GM18870 (cell line): Measurements from ENCODE around the gene IGSF6.
"Not testable (repeated sequence)": the region's sequence is repeated elsewhere in the genome, so short reads cannot be mapped to it uniquely, and the experiment has no call there.

Source experiments
- ATAC-seq: cut with Tn5 transposase; IDR thresholded peaks from one replicate; pipeline ENCODE4 v1.9.1; 2021; ENCODE audit warnings: moderate library complexity; ENCODE audit not compliant: unreplicated experiment

The IGSF6 gene

GRCh38 chr16:21630866-21631265 is 21.5 kb downstream of the IGSF6 start:
- ATAC-seq = not testable (repeated sequence)

GRCh38 chr16:21629616-21630539 is 22.5 kb downstream of the IGSF6 start:
- ATAC-seq = not testable (repeated sequence)

GRCh38 chr16:21628772-21629171 is 23.6 kb downstream of the IGSF6 start:
- ATAC-seq = no peak

GRCh38 chr16:21628121-21628726 is 24.2 kb downstream of the IGSF6 start:
- no peak for ATAC-seq

- ATAC-seq = no peak
These were observed 25.6 kb downstream of the IGSF6 start for GRCh38 chr16:21626659-21627277.

GRCh38 chr16:21625026-21625425 is 27.4 kb downstream of the IGSF6 start:
- ATAC-seq = no peak

- ATAC-seq = no peak
These were observed 29.9 kb downstream of the IGSF6 start for GRCh38 chr16:21622545-21622944.

- no peak for ATAC-seq
These were observed 31.8 kb downstream of the IGSF6 start for GRCh38 chr16:21620592-21620991.

- no peak for ATAC-seq
These were observed 32.5 kb downstream of the IGSF6 start for GRCh38 chr16:21619765-21620425.

GRCh38 chr16:21618281-21618680 is 34.1 kb downstream of the IGSF6 start:
- no peak for ATAC-seq

GRCh38 chr16:21617607-21618006 is 34.8 kb downstream of the IGSF6 start:
- ATAC-seq = no peak

- no peak for ATAC-seq
These were observed 37.5 kb downstream of the IGSF6 start for GRCh38 chr16:21614896-21615295.

GRCh38 chr16:21613781-21614180 is 38.6 kb downstream of the IGSF6 start:
- no peak for ATAC-seq

- no peak for ATAC-seq
These were observed 39.0 kb downstream of the IGSF6 start for GRCh38 chr16:21613361-21613760.

GRCh38 chr16:21611556-21612384 is 40.6 kb downstream of the IGSF6 start:
- no peak for ATAC-seq

GRCh38 chr16:21611198-21611555 is 41.2 kb downstream of the IGSF6 start:
- ATAC-seq = no peak

- no peak for ATAC-seq
These were observed 41.6 kb downstream of the IGSF6 start for GRCh38 chr16:21610766-21611165.

- no peak for ATAC-seq
These were observed 42.3 kb downstream of the IGSF6 start for GRCh38 chr16:21610006-21610544.

- no peak for ATAC-seq
These were observed 43.6 kb downstream of the IGSF6 start for GRCh38 chr16:21608639-21609328.

GRCh38 chr16:21605848-21606247 is 46.6 kb downstream of the IGSF6 start:
- ATAC-seq = not testable (repeated sequence)
